HepG2 (cell line): ENCODE measurements around the gene STXBP5L. TPM values are rescaled to one million over a fixed set of nuclear protein-coding genes. Genes with fewer than 3 reads are reported as not detected.

ENCODE experiments used
- ATAC-seq: fragments of 200-7000 bp; cut with Tn5 transposase; 3 replicates; pipeline ENCODE4 v1.9.1; 2020; ENCODE audit warnings: mild to moderate bottlenecking, moderate library complexity
- BruUV-seq: library from RNA; stranded (reverse); fragments of 400-500 nt; replicated peaks from 2 replicates; lab custom pipeline; 2021; lab: Mats Ljungman, UMichigan
- CTCF ChIA-PET: fragments of 300-600 bp; formaldehyde crosslinking; extraction: SDS; loops from one replicate; lab custom pipeline; 2021; ENCODE audit warnings: low total read pairs, inconsistent platforms, low intra/inter-chr PET ratio; lab: Yijun Ruan, JAX
- POLR2A ChIA-PET: fragments of 350-600 bp; sonication (Branson Sonifier 250); formaldehyde crosslinking; loops from one replicate; lab custom pipeline; 2020; ENCODE audit warnings: antibody characterized with exemption, inconsistent platforms; lab: Yijun Ruan, JAX
- DNase-seq: peaks from one replicate; pipeline ENCODE4 v3.0.0-alpha.2; 2015; ENCODE audit warnings: low spot score
- FAIRE-seq: peaks from 3 replicates; lab custom pipeline; 2011; peaks lifted over from hg19 to GRCh38; lab: Jason Lieb, UNC
- H2AFZ ChIP-seq: one replicate; pipeline ENCODE4 v1.6.1; 2011; ENCODE audit warnings: low read length, inconsistent platforms
- H3K27ac ChIP-seq: fragments of 300-600 bp; 3 replicates; pipeline ENCODE4 v1.8.0; 2011; ENCODE audit warnings: mixed run types, mild to moderate bottlenecking, mixed read lengths, low read length, inconsistent platforms; ENCODE audit not compliant: insufficient read depth; ENCODE audit errors: extremely low read length
- H3K27me3 ChIP-seq, 2 experiments: fragments of 200-600 bp in 1 of 2; 2 replicates in 1 of 2; 3 replicates in 1 of 2; pipeline versions ENCODE4 v1.6.0 to v1.8.0; 2011; ENCODE audit warnings: low read length in 2 of 2, mild to moderate bottlenecking in 2 of 2, moderate library complexity in 2 of 2, inconsistent platforms in 1 of 2; ENCODE audit not compliant: insufficient read depth in 2 of 2, control insufficient read depth in 1 of 2
- H3K36me3 ChIP-seq, 2 experiments: fragments of 200-600 bp in 1 of 2; replicated peaks in 1 of 2; 2 replicates in 1 of 2; 3 replicates in 1 of 2; pipeline versions ENCODE4 v1.5.1 to v1.8.0; 2011; ENCODE audit warnings: low read length in 2 of 2, inconsistent platforms in 1 of 2; ENCODE audit not compliant: insufficient read depth in 2 of 2, control insufficient read depth in 1 of 2
- H3K4me1 ChIP-seq: 2 replicates; pipeline ENCODE4 v1.5.1; 2012; ENCODE audit warnings: low read length, inconsistent platforms; ENCODE audit not compliant: insufficient read depth
- H3K4me2 ChIP-seq: 2 replicates; pipeline ENCODE4 v1.6.0; 2011; ENCODE audit warnings: low read depth, low read length, inconsistent platforms
- H3K4me3 ChIP-seq, 3 experiments: fragments of 200-600 bp in 1 of 3; sonication (generic), shearing (Covaris generic) in 1 of 3; replicated peaks in 1 of 3; 2 replicates each; pipeline ENCODE4 v1.5.1; 2011 to 2016; ENCODE audit warnings: low read length in 3 of 3, inconsistent platforms in 2 of 3, low read depth in 2 of 3, mild to moderate bottlenecking in 2 of 3, control low read depth in 1 of 3, mixed read lengths in 1 of 3; ENCODE audit not compliant: insufficient read depth in 1 of 3
- H3K79me2 ChIP-seq: one replicate; pipeline ENCODE4 v1.6.1; 2011; ENCODE audit warnings: low read length, inconsistent platforms; ENCODE audit not compliant: insufficient read depth
- H3K9ac ChIP-seq: 2 replicates; pipeline ENCODE4 v1.6.0; 2011; ENCODE audit warnings: mild to moderate bottlenecking, low read depth, low read length, inconsistent platforms; ENCODE audit not compliant: insufficient read depth
- H3K9me3 ChIP-seq: 2 replicates; pipeline ENCODE4 v1.5.1; 2012; ENCODE audit warnings: mild to moderate bottlenecking, low read length
- H4K20me1 ChIP-seq: 2 replicates; pipeline ENCODE4 v1.6.0; 2011; ENCODE audit warnings: inconsistent platforms, mild to moderate bottlenecking, low read length, moderate library complexity; ENCODE audit not compliant: insufficient read depth
- AKAP8 ChIP-seq: sonication (generic); formaldehyde crosslinking; IDR thresholded peaks from 2 replicates; pipeline ENCODE4 v1.5.1; 2020; ENCODE audit warnings: mild to moderate bottlenecking, missing genetic modification reagents
- KDM4B ChIP-seq: sonication (generic); formaldehyde crosslinking; IDR thresholded peaks from 2 replicates; pipeline ENCODE4 v1.4.0; 2020; ENCODE audit warnings: missing genetic modification reagents
- NFKB2 ChIP-seq: sonication (generic); formaldehyde crosslinking; IDR thresholded peaks from 2 replicates; pipeline ENCODE4 v1.4.0; 2020; ENCODE audit warnings: missing genetic modification reagents, borderline replicate concordance
- NR2F1 ChIP-seq, 2 experiments: fragments of 450-650 bp in 1 of 2; formaldehyde crosslinking in 1 of 2; IDR thresholded peaks; 2 replicates each; pipeline versions ENCODE4 v1.5.0 to v1.6.1; 2016 to 2020; ENCODE audit warnings: mild to moderate bottlenecking in 1 of 2, missing compliant biosample characterization in 1 of 2, missing genetic modification reagents in 1 of 2, moderate library complexity in 1 of 2
- RXRB ChIP-seq: IDR thresholded peaks from 2 replicates; pipeline ENCODE4 v1.6.1; 2016; ENCODE audit warnings: borderline replicate concordance, missing genetic modification reagents, missing compliant biosample characterization
- ZNF264 ChIP-seq: sonication (generic); formaldehyde crosslinking; IDR thresholded peaks from 2 replicates; pipeline ENCODE4 v1.4.0; 2020; ENCODE audit warnings: missing genetic modification reagents
- ZNF367 ChIP-seq: sonication (generic); formaldehyde crosslinking; IDR thresholded peaks from 2 replicates; pipeline ENCODE4 v1.4.0; 2020; ENCODE audit warnings: missing genetic modification reagents, borderline replicate concordance
- in situ Hi-C: cut with HindIII; loops from 2 replicates; pipeline ENCODE4 v1.10.0; 2017; ENCODE audit warnings: low pct_unique_long_range_greater_than_20kb; ENCODE audit not compliant: extremely low pct_ligation_motif_present
- intact Hi-C: fragments of 100-400 bp; cut with micrococcal nuclease; formaldehyde crosslinking; loops from one replicate; pipeline ENCODE4 v1.10.0; 2022; ENCODE audit not compliant: unreplicated experiment
- polyA plus RNA-seq, 8 experiments: library from polyadenylated mRNA; depleted of rRNA in 3 of 8; stranded (reverse) in 7 of 8; unstranded in 1 of 8; fragments of >200 nt; fragmentation: Illumina TruSeq in 4 of 8; extraction: Trizol in 4 of 8; gene quantifications; 2 replicates each; pipeline versions ENCODE4 v1.2.1 to v1.2.3, GENCODE V29; 2011 to 2016; ENCODE audit warnings: low read depth in 4 of 8, missing spikeins in 1 of 8, mixed read lengths in 1 of 8; ENCODE audit not compliant: insufficient read depth in 1 of 8
- total RNA-seq, 5 experiments: library from RNA; depleted of rRNA; stranded (reverse); fragments of >200 nt; fragmentation: Illumina TruSeq; extraction: Trizol; gene quantifications; 2 replicates each; pipeline ENCODE4 v1.2.3, GENCODE V29; 2016; ENCODE audit warnings: low read depth in 1 of 5
- TF ChIP-seq, protein P1 (sequence below): sonication (generic); formaldehyde crosslinking; IDR thresholded peaks from 2 replicates; pipeline ENCODE4 v1.5.0; 2020; ENCODE audit warnings: missing genetic modification reagents
- TF ChIP-seq, protein P2 (sequence below): sonication (generic); formaldehyde crosslinking; IDR thresholded peaks from 2 replicates; pipeline ENCODE4 v1.8.0; 2022; ENCODE audit warnings: missing genetic modification reagents, low read depth, mild to moderate bottlenecking, borderline replicate concordance
- TF ChIP-seq, protein P3 (sequence below): sonication (generic); formaldehyde crosslinking; IDR thresholded peaks from 2 replicates; pipeline ENCODE4 v1.9.0; 2021; ENCODE audit warnings: missing genetic modification reagents, borderline replicate concordance
- TF ChIP-seq, protein P4 (sequence below): sonication (generic); IDR thresholded peaks from 2 replicates; pipeline ENCODE4 v1.6.1; 2016; ENCODE audit warnings: low read depth, borderline replicate concordance
- TF ChIP-seq, protein P5 (sequence below): sonication (generic); formaldehyde crosslinking; IDR thresholded peaks from 2 replicates; pipeline ENCODE4 v1.8.0; 2022; ENCODE audit warnings: missing genetic modification reagents, mild to moderate bottlenecking, moderate library complexity, borderline replicate concordance
- TF ChIP-seq, protein P6 (sequence below): sonication (generic); formaldehyde crosslinking; IDR thresholded peaks from 2 replicates; pipeline ENCODE4; 2020; ENCODE audit warnings: missing genetic modification reagents, mild to moderate bottlenecking, borderline replicate concordance
- TF ChIP-seq, protein P7 (sequence below): sonication (generic); formaldehyde crosslinking; IDR thresholded peaks from 2 replicates; pipeline ENCODE4 v1.5.0; 2020; ENCODE audit warnings: missing genetic modification reagents

STXBP5L gene
- total and polyA plus RNA-seq, 2 of the 13 experiments (the other 11 are each of a cell fraction or from before 2014, with no cell fraction given): not detected

DNA sequence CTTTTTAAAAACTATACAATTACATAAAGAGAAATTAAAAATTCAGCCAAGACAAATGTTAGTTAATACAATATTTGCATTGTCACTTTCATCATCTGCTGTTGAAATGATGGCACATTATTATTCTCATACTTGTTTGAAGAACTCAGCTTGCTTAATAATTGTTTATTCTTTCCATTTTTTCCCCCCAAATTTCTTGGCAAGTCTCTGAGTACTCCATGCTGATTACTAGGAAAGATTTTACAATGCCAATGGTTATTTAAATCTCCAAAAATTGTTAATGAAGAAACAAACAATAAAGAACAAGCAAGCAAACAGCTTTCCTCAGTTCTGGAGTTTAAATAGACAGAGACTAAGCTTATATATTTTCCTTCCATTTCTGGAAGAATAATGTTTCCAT lies 15.1 kb upstream of the STXBP5L start:
- no peak overlapping the region for H3K4me2 ChIP-seq
- no peak overlapping the region for H2AFZ ChIP-seq
- H4K20me1 ChIP-seq: no peaks in the 10 kb centered on the region
- no peak overlapping the region for H3K9ac ChIP-seq
- TF ChIP-seq, protein P1, sequence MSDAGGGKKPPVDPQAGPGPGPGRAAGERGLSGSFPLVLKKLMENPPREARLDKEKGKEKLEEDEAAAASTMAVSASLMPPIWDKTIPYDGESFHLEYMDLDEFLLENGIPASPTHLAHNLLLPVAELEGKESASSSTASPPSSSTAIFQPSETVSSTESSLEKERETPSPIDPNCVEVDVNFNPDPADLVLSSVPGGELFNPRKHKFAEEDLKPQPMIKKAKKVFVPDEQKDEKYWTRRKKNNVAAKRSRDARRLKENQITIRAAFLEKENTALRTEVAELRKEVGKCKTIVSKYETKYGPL (CRISPR knock-in tag): no peak
- TF ChIP-seq RXRB (CRISPR knock-in tag): no peak
- no peak for TF ChIP-seq NR2F1 (CRISPR knock-in tag; IDR thresholded peaks at IDR 0.05)
- TF ChIP-seq, protein P2, sequence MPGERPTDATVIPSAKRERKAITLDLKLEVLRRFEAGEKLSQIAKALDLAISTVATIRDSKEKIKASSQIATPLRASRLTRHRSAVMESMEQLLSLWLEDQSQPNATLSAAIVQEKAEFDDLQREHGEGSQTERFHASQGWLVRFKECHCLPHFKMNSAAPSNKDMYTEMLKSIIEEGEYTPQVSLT: no peak
- TF ChIP-seq ZNF264 (CRISPR knock-in tag): no peak
- TF ChIP-seq AKAP8 (CRISPR knock-in tag): no peak
- TF ChIP-seq, protein P3, sequence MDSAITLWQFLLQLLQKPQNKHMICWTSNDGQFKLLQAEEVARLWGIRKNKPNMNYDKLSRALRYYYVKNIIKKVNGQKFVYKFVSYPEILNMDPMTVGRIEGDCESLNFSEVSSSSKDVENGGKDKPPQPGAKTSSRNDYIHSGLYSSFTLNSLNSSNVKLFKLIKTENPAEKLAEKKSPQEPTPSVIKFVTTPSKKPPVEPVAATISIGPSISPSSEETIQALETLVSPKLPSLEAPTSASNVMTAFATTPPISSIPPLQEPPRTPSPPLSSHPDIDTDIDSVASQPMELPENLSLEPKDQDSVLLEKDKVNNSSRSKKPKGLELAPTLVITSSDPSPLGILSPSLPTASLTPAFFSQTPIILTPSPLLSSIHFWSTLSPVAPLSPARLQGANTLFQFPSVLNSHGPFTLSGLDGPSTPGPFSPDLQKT (CRISPR knock-in tag): no peak
- TF ChIP-seq, protein P4, sequence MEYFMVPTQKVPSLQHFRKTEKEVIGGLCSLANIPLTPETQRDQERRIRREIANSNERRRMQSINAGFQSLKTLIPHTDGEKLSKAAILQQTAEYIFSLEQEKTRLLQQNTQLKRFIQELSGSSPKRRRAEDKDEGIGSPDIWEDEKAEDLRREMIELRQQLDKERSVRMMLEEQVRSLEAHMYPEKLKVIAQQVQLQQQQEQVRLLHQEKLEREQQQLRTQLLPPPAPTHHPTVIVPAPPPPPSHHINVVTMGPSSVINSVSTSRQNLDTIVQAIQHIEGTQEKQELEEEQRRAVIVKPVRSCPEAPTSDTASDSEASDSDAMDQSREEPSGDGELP: no peak
- no peak for TF ChIP-seq NFKB2 (CRISPR knock-in tag)
- TF ChIP-seq ZNF367: no peak
- TF ChIP-seq, protein P5, sequence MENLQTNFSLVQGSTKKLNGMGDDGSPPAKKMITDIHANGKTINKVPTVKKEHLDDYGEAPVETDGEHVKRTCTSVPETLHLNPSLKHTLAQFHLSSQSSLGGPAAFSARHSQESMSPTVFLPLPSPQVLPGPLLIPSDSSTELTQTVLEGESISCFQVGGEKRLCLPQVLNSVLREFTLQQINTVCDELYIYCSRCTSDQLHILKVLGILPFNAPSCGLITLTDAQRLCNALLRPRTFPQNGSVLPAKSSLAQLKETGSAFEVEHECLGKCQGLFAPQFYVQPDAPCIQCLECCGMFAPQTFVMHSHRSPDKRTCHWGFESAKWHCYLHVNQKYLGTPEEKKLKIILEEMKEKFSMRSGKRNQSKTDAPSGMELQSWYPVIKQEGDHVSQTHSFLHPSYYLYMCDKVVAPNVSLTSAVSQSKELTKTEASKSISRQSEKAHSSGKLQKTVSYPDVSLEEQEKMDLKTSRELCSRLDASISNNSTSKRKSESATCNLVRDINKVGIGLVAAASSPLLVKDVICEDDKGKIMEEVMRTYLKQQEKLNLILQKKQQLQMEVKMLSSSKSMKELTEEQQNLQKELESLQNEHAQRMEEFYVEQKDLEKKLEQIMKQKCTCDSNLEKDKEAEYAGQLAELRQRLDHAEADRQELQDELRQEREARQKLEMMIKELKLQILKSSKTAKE (CRISPR knock-in tag): no peak
- no peak for TF ChIP-seq KDM4B (CRISPR knock-in tag)
- TF ChIP-seq, protein P6, sequence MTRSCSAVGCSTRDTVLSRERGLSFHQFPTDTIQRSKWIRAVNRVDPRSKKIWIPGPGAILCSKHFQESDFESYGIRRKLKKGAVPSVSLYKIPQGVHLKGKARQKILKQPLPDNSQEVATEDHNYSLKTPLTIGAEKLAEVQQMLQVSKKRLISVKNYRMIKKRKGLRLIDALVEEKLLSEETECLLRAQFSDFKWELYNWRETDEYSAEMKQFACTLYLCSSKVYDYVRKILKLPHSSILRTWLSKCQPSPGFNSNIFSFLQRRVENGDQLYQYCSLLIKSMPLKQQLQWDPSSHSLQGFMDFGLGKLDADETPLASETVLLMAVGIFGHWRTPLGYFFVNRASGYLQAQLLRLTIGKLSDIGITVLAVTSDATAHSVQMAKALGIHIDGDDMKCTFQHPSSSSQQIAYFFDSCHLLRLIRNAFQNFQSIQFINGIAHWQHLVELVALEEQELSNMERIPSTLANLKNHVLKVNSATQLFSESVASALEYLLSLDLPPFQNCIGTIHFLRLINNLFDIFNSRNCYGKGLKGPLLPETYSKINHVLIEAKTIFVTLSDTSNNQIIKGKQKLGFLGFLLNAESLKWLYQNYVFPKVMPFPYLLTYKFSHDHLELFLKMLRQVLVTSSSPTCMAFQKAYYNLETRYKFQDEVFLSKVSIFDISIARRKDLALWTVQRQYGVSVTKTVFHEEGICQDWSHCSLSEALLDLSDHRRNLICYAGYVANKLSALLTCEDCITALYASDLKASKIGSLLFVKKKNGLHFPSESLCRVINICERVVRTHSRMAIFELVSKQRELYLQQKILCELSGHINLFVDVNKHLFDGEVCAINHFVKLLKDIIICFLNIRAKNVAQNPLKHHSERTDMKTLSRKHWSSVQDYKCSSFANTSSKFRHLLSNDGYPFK (CRISPR knock-in tag): no peak
- TF ChIP-seq, protein P7, sequence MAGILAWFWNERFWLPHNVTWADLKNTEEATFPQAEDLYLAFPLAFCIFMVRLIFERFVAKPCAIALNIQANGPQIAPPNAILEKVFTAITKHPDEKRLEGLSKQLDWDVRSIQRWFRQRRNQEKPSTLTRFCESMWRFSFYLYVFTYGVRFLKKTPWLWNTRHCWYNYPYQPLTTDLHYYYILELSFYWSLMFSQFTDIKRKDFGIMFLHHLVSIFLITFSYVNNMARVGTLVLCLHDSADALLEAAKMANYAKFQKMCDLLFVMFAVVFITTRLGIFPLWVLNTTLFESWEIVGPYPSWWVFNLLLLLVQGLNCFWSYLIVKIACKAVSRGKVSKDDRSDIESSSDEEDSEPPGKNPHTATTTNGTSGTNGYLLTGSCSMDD: no peak
- ChIA-PET CTCF (no interaction called here), POLR2A (no interaction called here)
- no peak overlapping the region for H3K4me3 ChIP-seq
- no peak for DNase-seq
- H3K9me3 ChIP-seq: no peaks in the 10 kb centered on the region
- no peaks in the 10 kb centered on the region for H3K79me2 ChIP-seq
- no TSS peak for BruUV-seq
- no peak for FAIRE-seq
- no peaks in the 10 kb centered on the region for H3K36me3 ChIP-seq
- in situ Hi-C loops: no loop called here
- no peak overlapping the region for H3K27ac ChIP-seq
- intact Hi-C loops: no loop called here
- no peak for ATAC-seq
- H3K27me3 ChIP-seq: no peaks in the 10 kb centered on the region; a peak in 1 of 5 replicates
- H3K4me1 ChIP-seq: no peaks in the 10 kb centered on the region
